Tibial nerve (tissue), 3 donors: Measurements from ENCODE around the gene DNAJC5G.

Source experiments
- POLR2A ChIP-seq, 2 donors: fragments of 450-650 bp; IDR thresholded peaks; one replicate each; pipeline ENCODE4 v1.6.1; 2017; ENCODE audit warnings: antibody characterized with exemption in 2 of 2, mild to moderate bottlenecking in 2 of 2, moderate library complexity in 2 of 2
- TF ChIP-seq, protein P1 (sequence below), 5 experiments: fragments of 200-600 bp in 3 of 5; fragments of 450-650 bp in 2 of 5; sonication (generic) in 3 of 5; IDR thresholded peaks; one replicate each; pipeline ENCODE4 v1.5.1; 2016 to 2019; ENCODE audit warnings: antibody characterized with exemption in 5 of 5, mild to moderate bottlenecking in 3 of 5, moderate library complexity in 2 of 5

- TF ChIP-seq, protein P1, sequence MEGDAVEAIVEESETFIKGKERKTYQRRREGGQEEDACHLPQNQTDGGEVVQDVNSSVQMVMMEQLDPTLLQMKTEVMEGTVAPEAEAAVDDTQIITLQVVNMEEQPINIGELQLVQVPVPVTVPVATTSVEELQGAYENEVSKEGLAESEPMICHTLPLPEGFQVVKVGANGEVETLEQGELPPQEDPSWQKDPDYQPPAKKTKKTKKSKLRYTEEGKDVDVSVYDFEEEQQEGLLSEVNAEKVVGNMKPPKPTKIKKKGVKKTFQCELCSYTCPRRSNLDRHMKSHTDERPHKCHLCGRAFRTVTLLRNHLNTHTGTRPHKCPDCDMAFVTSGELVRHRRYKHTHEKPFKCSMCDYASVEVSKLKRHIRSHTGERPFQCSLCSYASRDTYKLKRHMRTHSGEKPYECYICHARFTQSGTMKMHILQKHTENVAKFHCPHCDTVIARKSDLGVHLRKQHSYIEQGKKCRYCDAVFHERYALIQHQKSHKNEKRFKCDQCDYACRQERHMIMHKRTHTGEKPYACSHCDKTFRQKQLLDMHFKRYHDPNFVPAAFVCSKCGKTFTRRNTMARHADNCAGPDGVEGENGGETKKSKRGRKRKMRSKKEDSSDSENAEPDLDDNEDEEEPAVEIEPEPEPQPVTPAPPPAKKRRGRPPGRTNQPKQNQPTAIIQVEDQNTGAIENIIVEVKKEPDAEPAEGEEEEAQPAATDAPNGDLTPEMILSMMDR (IDR thresholded peaks at IDR 0.05) = no peak
- TF ChIP-seq POLR2A (IDR thresholded peaks at IDR 0.05) = no peak
Measured at GRCh38 chr2:27281442-27281841, 6.2 kb downstream of the DNAJC5G start.
